ACHN (cell line): ENCODE results near the gene TMEM218.

Experiments used
- DNase-seq: peaks from one replicate; pipeline ENCODE4 v3.0.0-alpha.2; 2015
- in situ Hi-C: cut with HindIII; loops from 2 replicates; pipeline ENCODE4 v1.10.0; 2017; ENCODE audit warnings: low sequenced_read_pairs, low pct_ligation_motif_present, low pct_unique_long_range_greater_than_20kb

The TMEM218 gene

GRCh38 chr11:125111343-125112207, at the start of gene TMEM218:
TSS of gene TMEM218 (minus strand) at chr11:125111626. CDS start at chr11:125102241, 9,385 bp downstream.
- in situ Hi-C loops: no loop called here
- DNase-seq: peak; percentile 98

GRCh38 chr11:125157953-125158680, 46.7 kb upstream of the TMEM218 start:
- in situ Hi-C loops: no loop called here
- no peak for DNase-seq

GRCh38 chr11:125157118-125157733, 45.8 kb upstream of the TMEM218 start:
- in situ Hi-C loops: no loop called here
- no peak for DNase-seq

- DNase-seq: no peak
- in situ Hi-C loops: no loop called here
Observed at GRCh38 chr11:125156346-125157117, 45.1 kb upstream of the TMEM218 start.

GRCh38 chr11:125155767-125156166, 44.3 kb upstream of the TMEM218 start:
- in situ Hi-C loops: no loop called here
- DNase-seq: no peak

GRCh38 chr11:125155100-125155444, 43.6 kb upstream of the TMEM218 start:
- DNase-seq: no peak
- in situ Hi-C loops: no loop called here

- in situ Hi-C loops: no loop called here
- DNase-seq: no peak
Observed at GRCh38 chr11:125154378-125155099, 43.1 kb upstream of the TMEM218 start.

- DNase-seq: no peak
- in situ Hi-C loops: no loop called here
Observed at GRCh38 chr11:125153837-125154236, 42.4 kb upstream of the TMEM218 start.

GRCh38 chr11:125148743-125149142, 37.3 kb upstream of the TMEM218 start:
- DNase-seq: no peak
- in situ Hi-C loops: no loop called here

GRCh38 chr11:125148011-125148410, 36.6 kb upstream of the TMEM218 start:
- in situ Hi-C loops: no loop called here
- DNase-seq: no peak

GRCh38 chr11:125147280-125147679, 35.9 kb upstream of the TMEM218 start:
- no peak for DNase-seq
- in situ Hi-C loops: no loop called here

- in situ Hi-C loops: no loop called here
- no peak for DNase-seq
Observed at GRCh38 chr11:125146232-125146631, 34.8 kb upstream of the TMEM218 start.

GRCh38 chr11:125141686-125142535, 30.5 kb upstream of the TMEM218 start:
- in situ Hi-C loops: no loop called here
- DNase-seq: peak; percentile 11

- in situ Hi-C loops: no loop called here
- DNase-seq: no peak
Observed at GRCh38 chr11:125141178-125141577, 29.8 kb upstream of the TMEM218 start.

- in situ Hi-C loops: no loop called here
- no peak for DNase-seq
Observed at GRCh38 chr11:125140233-125140632, 28.8 kb upstream of the TMEM218 start.

GRCh38 chr11:125139778-125140177, 28.4 kb upstream of the TMEM218 start:
- in situ Hi-C loops: no loop called here
- no peak for DNase-seq

GRCh38 chr11:125138966-125139365, 27.5 kb upstream of the TMEM218 start:
- no peak for DNase-seq
- in situ Hi-C loops: no loop called here
